ENCODE measurements around the gene RASSF5.

GRCh38 chr1:206560007-206560716, 52.8 kb downstream of the RASSF5 start:
- TF ChIP-seq CTCF (IDR thresholded peaks at IDR 0.05) (no peak), EZH2 (IDR thresholded peaks at IDR 0.05; ENCODE audit: borderline replicate concordance, insufficient read depth, low read depth, low read length, poor library complexity, severe bottlenecking) (no peak)

Data from B cell (primary cell).